BLaER1 (cell line): Measurements from ENCODE around the gene TFAP2A.

ENCODE experiments used
- H3K27ac ChIP-seq: shearing (Covaris generic); formaldehyde crosslinking; 2 replicates; pipeline ENCODE4 v1.8.1; 2022
- H3K27me3 ChIP-seq: shearing (Covaris generic); formaldehyde crosslinking; 2 replicates; pipeline ENCODE4 v1.8.1; 2022
- H3K36me3 ChIP-seq: shearing (Covaris generic); formaldehyde crosslinking; 2 replicates; pipeline ENCODE4 v1.8.1; 2022
- H3K4me1 ChIP-seq: shearing (Covaris generic); formaldehyde crosslinking; 2 replicates; pipeline ENCODE4 v1.8.1; 2022
- H3K4me2 ChIP-seq: shearing (Covaris generic); formaldehyde crosslinking; 2 replicates; pipeline ENCODE4 v1.8.1; 2022
- H3K4me3 ChIP-seq: shearing (Covaris generic); formaldehyde crosslinking; 2 replicates; pipeline ENCODE4 v1.8.1; 2022
- H3K9ac ChIP-seq: shearing (Covaris generic); formaldehyde crosslinking; 2 replicates; pipeline ENCODE4 v1.8.1; 2022
- H3K9me3 ChIP-seq: shearing (Covaris generic); formaldehyde crosslinking; 2 replicates; pipeline ENCODE4 v1.8.1; 2022
- H4K20me1 ChIP-seq: shearing (Covaris generic); formaldehyde crosslinking; 2 replicates; pipeline ENCODE4 v1.8.1; 2022
- Cebpa-rat ChIP-seq: shearing (Covaris generic); IDR thresholded peaks from 2 replicates; pipeline ENCODE4 v1.8.1; 2022

Gene TFAP2A

DNA sequence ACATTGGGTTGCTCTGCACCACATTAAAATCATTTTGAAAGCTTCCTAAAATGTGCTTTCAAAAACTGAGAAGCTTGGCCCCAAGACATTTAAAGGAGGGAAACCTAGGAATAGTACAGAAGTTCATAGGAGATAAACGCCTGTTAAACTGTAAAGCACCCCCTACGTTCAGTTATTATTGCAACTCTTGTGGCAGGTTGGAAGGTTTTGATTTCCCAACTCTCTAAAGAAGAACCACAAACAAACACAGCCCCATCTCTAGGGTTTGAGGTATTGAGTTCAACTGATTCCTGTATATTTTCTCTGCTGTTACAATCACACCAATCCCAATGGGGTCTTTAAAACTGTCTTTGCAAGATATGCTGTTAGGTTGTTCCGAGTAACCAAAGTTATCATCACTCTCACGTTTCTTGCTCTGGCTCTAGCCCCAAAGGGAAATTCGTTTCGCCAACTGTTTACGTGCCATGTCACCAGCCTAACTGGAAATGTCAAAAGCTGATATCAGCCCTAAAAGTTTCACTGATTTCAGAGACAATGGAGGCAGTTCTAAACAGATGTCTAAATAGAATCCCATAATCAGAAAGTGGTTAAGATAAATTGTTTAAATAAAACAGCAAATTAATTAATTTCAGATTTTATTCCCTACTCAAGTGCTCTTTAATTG lies 12.1 kb downstream of the TFAP2A start:
- Histone ChIP-seq H4K20me1 (no peaks in the 10 kb centered on the region), H3K9ac (no peak overlapping the region), H3K27me3 (peaks cover 82% of the 10 kb centered on the region), H3K4me2 (peak overlapping the region; percentile 85; the same call in 1 of the 2 replicates), H3K9me3 (peaks cover 5% of the 10 kb centered on the region; the same call in 1 of the 2 replicates), H3K27ac (no peak overlapping the region), H3K4me3 (no peak overlapping the region), H3K36me3 (no peaks in the 10 kb centered on the region), H3K4me1 (peaks cover 13% of the 10 kb centered on the region)
- TF ChIP-seq Cebpa-rat = no peak

DNA sequence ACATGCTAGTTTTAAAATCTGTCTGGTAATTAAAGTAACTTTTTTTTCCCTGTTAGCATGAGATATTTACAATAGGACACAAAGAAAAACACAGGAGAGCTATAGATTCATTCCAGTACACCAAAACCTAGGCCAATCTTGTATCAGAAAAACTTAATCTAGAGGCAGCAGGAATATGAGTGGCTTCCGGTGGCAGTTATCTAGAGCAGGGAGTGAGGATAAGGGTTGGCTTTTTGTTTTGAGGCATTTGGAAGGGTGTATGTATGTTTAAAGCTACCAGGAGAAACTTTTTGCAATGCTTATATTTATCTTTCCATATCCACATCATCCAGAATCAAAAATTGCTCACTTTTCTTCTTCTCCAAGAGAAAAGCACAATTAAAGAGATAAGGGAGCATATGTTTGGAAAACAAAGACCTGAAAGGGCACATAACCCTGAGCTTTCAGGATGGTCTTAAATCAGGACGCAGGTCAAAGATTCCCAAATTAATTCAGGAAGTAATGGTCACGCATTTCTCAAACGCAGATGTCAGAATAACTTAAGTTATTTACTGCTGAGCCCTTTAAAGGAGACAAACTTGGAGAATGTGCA lies 13.1 kb downstream of the TFAP2A start:
- peaks cover 82% of the 10 kb centered on the region for H3K27me3 ChIP-seq
- TF ChIP-seq Cebpa-rat = no peak

DNA sequence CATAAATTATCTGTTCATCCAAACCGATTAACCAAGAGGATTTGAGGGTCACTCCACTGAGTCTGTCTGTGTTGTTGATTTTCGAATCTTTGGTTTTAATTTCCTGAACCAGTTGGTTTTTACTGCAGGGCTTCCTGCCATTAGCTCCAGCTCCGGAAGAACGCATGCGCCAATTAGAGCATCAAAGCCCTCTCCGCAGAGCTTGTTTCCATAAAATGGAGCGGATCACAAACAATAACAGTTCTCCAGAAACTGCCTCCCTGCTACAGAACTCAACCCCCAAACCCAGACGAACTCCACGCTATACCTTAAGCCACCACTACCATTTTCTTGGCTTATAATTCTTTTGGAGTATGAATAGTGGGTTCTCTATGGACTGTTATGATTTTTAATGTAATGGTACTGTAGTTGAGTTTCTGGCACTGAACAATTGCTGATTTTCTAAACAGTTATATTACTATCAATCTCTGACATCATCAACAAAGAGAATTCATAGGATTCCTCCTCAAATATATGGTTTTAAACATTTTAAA lies 13.8 kb downstream of the TFAP2A start:
- Histone ChIP-seq H3K36me3 (no peaks in the 10 kb centered on the region), H3K4me1 (peaks cover 13% of the 10 kb centered on the region), H4K20me1 (no peaks in the 10 kb centered on the region), H3K9me3 (peaks cover 5% of the 10 kb centered on the region; the same call in 1 of the 2 replicates), H3K9ac (no peak overlapping the region), H3K27me3 (peaks cover 82% of the 10 kb centered on the region), H3K4me2 (no peak overlapping the region), H3K27ac (no peak overlapping the region), H3K4me3 (no peak overlapping the region)
- no peak for TF ChIP-seq Cebpa-rat

More for the DNA sequence above, 13.1 kb downstream of the TFAP2A start:
- Histone ChIP-seq H3K4me2 (no peak overlapping the region), H3K4me3 (no peak overlapping the region), H3K9me3 (peaks cover 5% of the 10 kb centered on the region; the same call in 1 of the 2 replicates), H3K36me3 (no peaks in the 10 kb centered on the region), H3K9ac (no peak overlapping the region), H4K20me1 (no peaks in the 10 kb centered on the region), H3K27ac (no peak overlapping the region), H3K4me1 (peaks cover 13% of the 10 kb centered on the region)

DNA sequence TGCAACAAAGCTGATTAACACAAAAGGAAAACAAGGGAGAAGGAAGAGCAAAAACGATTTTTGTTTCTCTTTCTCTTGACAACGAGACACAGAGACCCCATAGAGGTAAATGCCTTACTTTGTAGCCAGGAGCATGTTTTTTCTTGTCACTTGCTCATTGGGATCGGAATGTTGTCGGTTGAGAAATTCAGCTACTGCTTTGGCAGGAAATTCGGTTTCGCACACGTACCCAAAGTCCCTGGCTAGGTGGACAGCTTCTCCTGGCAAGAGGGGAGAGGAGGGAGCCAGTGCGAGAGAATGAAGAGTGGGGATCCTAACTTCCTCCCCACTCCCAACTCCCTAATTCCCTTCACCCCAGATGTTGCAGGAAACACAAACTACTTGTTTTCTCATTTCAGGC lies 14.5 kb downstream of the TFAP2A start:
- no peak overlapping the region for H3K27ac ChIP-seq
- H3K4me3 ChIP-seq = no peak overlapping the region
- H3K9ac ChIP-seq = no peak overlapping the region
- peaks cover 13% of the 10 kb centered on the region for H3K4me1 ChIP-seq
- TF ChIP-seq Cebpa-rat = no peak
- peaks cover 5% of the 10 kb centered on the region; the same call in 1 of the 2 replicates for H3K9me3 ChIP-seq
- H3K36me3 ChIP-seq = no peaks in the 10 kb centered on the region
- no peak overlapping the region for H3K4me2 ChIP-seq
- H4K20me1 ChIP-seq = no peaks in the 10 kb centered on the region
- peaks cover 82% of the 10 kb centered on the region for H3K27me3 ChIP-seq

DNA sequence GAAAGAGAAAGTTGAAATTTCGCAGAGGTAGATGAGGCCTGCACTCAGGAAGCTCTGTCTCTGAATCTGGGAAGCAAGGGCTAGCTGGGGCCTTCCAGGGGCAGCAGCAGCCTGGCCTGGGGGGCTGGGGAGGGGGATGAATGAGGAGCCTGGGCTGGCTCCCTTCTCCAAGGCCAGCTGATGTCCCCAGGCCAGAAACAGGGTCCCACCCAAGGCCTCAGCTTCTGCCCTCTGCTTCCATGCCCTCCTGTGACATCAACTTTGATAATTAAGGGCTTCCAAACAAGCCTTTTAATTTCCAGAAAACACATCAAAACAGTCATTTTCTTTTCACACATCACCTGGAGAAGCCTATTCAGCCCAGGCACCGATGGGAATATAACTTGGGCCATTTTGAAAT lies 15.4 kb downstream of the TFAP2A start:
- no peaks in the 10 kb centered on the region; the same call in 1 of the 2 replicates for H3K9me3 ChIP-seq
- peaks cover 6% of the 10 kb centered on the region for H3K4me1 ChIP-seq
- no peaks in the 10 kb centered on the region for H4K20me1 ChIP-seq
- H3K27me3 ChIP-seq = peaks cover 83% of the 10 kb centered on the region
- H3K27ac ChIP-seq = no peak overlapping the region
- no peaks in the 10 kb centered on the region for H3K36me3 ChIP-seq
- no peak for TF ChIP-seq Cebpa-rat
- no peak overlapping the region for H3K4me3 ChIP-seq
- H3K4me2 ChIP-seq = no peak overlapping the region
- H3K9ac ChIP-seq = no peak overlapping the region

DNA sequence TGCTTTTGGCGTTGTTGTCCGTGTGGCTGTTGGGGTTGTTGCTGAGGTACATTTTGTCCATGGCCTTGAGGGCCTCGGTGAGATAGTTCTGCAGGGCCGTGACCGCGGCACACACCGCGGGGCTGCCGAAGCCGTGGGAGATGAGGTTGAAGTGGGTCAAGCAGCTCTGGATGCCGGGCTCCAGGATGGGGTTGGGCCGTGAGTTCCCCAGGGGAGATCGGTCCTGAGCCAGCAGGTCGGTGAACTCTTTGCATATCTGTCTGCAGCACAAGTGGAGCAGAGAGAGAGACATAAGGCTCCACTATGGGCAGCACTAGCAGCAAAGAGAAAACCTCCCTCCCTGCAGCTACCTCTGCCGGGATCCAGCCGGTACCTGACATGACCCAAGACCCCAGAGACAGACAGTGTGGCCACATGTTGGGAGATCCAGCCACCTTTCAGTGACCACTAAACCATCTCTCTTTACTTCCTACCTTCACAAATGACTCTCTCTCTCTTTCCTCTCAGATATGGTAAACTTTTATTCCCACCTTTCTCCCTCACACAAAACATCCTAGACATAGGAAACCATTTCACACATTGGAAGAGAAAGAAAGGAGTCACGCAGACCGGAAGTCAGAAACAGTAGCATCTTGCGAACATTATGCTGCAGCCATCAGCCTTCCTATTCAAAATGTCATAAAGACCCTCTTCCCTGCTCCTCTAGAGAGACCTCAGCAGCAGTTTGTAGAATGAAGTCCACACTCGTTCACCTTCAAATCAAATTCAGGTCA lies 16.2 kb downstream of the TFAP2A start:
- H3K9ac ChIP-seq = no peak overlapping the region
- H4K20me1 ChIP-seq = no peaks in the 10 kb centered on the region
- H3K36me3 ChIP-seq = no peaks in the 10 kb centered on the region
- H3K4me3 ChIP-seq = no peak overlapping the region
- H3K27ac ChIP-seq = no peak overlapping the region
- no peak for TF ChIP-seq Cebpa-rat
- no peaks in the 10 kb centered on the region for H3K9me3 ChIP-seq
- H3K27me3 ChIP-seq = peaks cover 91% of the 10 kb centered on the region
- peaks cover 3% of the 10 kb centered on the region for H3K4me1 ChIP-seq
- H3K4me2 ChIP-seq = no peak overlapping the region

DNA sequence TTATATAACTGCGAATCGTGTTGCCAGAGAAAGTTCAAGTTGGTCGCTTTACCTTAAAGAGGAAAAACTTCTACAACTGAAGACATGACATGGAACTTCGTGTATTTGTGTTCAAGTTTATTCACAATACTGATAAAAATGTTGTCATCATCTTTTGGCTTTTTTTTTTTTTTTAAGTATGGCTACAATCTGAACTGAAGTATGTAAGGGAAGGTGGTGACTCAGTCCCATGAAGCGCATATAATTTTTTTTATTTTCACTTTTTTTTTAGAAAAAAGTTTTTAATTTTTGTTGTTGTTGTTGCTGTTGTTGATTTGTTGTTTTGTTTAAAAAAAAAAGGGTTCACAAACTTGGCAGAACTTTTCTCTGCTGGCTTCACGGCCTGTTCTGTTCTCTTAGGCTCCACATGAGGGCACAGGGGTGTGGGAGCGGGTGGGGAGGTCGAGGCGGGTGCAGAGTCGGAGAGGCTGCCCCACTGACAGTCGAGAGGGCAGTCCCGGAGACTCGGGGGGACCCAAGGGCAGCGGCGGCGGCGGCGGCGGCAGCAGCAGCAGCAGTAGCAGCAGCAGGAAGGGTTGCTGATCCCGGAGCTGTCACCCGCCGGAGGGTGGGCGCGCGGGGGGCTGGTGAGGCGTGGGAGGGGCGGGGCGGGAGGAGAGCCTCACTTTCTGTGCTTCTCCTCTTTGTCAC lies 17.0 kb downstream of the TFAP2A start:
- no peaks in the 10 kb centered on the region for H3K9me3 ChIP-seq
- H3K27me3 ChIP-seq = peaks cover 97% of the 10 kb centered on the region
- no peaks in the 10 kb centered on the region for H4K20me1 ChIP-seq
- H3K27ac ChIP-seq = no peak overlapping the region
- no peak overlapping the region for H3K4me2 ChIP-seq
- H3K4me3 ChIP-seq = no peak overlapping the region
- H3K4me1 ChIP-seq = no peaks in the 10 kb centered on the region
- no peak for TF ChIP-seq Cebpa-rat
- no peaks in the 10 kb centered on the region for H3K36me3 ChIP-seq
- no peak overlapping the region for H3K9ac ChIP-seq

DNA sequence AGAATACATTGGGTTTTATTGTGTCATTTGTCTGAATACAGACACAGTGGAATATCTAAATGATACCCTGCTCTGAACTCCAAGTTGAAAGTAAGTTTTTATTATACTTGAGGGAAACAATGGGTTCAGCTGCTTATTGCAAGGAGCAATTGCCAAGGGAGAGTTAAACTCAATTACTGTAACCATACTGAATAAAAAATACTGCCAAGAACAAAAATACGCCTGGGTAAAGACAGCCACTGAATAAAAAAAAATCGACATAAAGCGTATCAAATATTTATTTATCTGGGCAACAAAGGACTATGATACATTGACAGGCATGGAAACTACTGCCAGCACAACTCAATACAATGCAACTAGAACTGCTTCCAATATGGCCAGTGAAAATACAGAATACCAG lies 18.1 kb downstream of the TFAP2A start:
- Histone ChIP-seq H3K4me1 (no peaks in the 10 kb centered on the region), H4K20me1 (no peaks in the 10 kb centered on the region), H3K36me3 (no peaks in the 10 kb centered on the region), H3K27ac (no peak overlapping the region), H3K27me3 (peaks cover 97% of the 10 kb centered on the region), H3K4me3 (no peak overlapping the region), H3K9me3 (no peaks in the 10 kb centered on the region), H3K4me2 (no peak overlapping the region), H3K9ac (no peak overlapping the region)
- no peak for TF ChIP-seq Cebpa-rat

DNA sequence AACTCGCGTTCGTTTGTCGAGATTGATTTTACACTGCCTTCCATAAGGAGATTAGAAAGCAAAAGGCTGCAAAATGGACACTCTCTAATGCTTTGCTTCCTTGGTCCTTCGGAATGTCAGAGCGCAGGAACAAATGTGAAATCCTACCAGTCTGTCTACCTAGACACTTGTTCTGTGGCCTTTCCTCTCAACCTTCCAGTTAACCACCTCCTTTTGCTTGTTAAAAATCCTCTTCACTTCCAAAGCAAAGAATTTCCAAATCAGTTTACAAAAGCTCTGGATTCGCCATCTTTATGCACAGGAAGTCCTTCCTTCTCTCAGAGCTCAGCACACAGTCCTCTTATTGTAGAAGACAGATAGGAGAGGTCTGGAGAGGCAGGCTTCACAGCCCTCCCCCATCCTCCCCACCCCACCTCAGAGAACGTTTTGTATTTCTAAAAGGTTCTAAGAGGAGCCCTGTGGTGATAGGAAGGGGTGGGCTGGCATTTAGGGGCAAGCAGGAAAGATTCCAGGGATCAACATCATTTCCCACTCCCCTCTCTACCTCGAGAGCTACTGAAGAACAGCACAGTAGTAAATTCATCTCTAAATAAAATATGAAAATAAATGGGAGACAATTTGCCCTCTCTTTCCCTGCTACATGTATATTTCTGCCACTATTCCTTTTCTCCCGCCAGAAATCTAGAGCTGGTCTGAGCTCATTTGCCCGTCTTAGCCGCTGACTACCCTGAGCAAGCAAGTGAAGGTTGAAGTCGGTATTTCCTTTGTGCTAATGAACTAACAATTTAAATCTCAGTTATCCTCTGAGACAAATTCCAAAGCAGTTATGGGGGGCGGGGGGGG lies 18.9 kb downstream of the TFAP2A start:
- no peak overlapping the region for H3K4me3 ChIP-seq
- no peaks in the 10 kb centered on the region for H3K4me1 ChIP-seq
- no peak overlapping the region for H3K9ac ChIP-seq
- H3K27ac ChIP-seq = no peak overlapping the region
- H3K9me3 ChIP-seq = peaks cover 4% of the 10 kb centered on the region
- TF ChIP-seq Cebpa-rat = no peak
- H3K4me2 ChIP-seq = no peak overlapping the region
- H3K36me3 ChIP-seq = no peaks in the 10 kb centered on the region
- H3K27me3 ChIP-seq = peaks cover 99% of the 10 kb centered on the region
- H4K20me1 ChIP-seq = no peaks in the 10 kb centered on the region
